Measurements from ENCODE around the gene SLC16A14. TPM values are rescaled to one million over a fixed set of nuclear protein-coding genes. Genes with fewer than 3 reads are reported as not detected.

The SLC16A14 gene
- total RNA-seq, 1 experiment from 2014 or later = 0.56 TPM

DNA sequence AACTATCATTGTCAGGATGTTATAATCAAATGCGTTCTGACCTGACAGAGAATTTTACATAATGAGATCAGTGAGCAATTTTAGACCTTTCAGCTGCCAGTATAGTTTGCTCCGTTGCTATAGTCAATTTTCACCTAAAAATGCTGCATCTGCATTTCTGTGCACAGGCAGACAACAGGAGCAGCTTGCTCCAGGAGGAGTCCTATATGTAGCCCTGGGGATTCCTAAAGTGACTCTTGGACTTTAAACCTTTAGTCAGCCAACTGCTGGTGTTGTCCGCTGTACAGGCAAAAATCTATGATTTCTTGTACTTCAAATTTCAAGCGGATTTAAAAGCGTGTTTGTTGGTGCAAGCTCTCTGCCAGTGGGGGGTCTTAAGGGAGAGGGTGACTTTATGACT lies 25.7 kb downstream of the SLC16A14 start:
- TF ChIP-seq, protein P1, sequence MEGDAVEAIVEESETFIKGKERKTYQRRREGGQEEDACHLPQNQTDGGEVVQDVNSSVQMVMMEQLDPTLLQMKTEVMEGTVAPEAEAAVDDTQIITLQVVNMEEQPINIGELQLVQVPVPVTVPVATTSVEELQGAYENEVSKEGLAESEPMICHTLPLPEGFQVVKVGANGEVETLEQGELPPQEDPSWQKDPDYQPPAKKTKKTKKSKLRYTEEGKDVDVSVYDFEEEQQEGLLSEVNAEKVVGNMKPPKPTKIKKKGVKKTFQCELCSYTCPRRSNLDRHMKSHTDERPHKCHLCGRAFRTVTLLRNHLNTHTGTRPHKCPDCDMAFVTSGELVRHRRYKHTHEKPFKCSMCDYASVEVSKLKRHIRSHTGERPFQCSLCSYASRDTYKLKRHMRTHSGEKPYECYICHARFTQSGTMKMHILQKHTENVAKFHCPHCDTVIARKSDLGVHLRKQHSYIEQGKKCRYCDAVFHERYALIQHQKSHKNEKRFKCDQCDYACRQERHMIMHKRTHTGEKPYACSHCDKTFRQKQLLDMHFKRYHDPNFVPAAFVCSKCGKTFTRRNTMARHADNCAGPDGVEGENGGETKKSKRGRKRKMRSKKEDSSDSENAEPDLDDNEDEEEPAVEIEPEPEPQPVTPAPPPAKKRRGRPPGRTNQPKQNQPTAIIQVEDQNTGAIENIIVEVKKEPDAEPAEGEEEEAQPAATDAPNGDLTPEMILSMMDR (IDR thresholded peaks at IDR 0.05; ENCODE audit: unreplicated experiment) = no peak
- no peak overlapping the region for H3K27ac Mint-ChIP-seq (ENCODE audit: low read depth, unreplicated experiment)
- ChIA-PET POLR2A (interaction anchor here (0.6 to 1.0 kb wide), 2 partner anchors 10 to 304 kb away, joined by 3 to 4 read pairs; no protein-coding TSS in a partner anchor), CTCF (no interaction called here)
- intact Hi-C loops (cut with micrococcal nuclease) = no loop called here
- peaks cover 7% of the 10 kb centered on the region for H3K36me3 Mint-ChIP-seq (ENCODE audit: insufficient read depth, unreplicated experiment)
- BruUV-seq (replicated peaks) = no TSS peak
- no peaks in the 10 kb centered on the region for H3K4me1 Mint-ChIP-seq (ENCODE audit: insufficient read depth, unreplicated experiment)
- DNase-seq (ENCODE audit: unreplicated experiment) = no peak
- H3K27me3 Mint-ChIP-seq (ENCODE audit: insufficient read depth, unreplicated experiment) = no peaks in the 10 kb centered on the region
- H3K9me3 Mint-ChIP-seq (ENCODE audit: unreplicated experiment) = no peaks in the 10 kb centered on the region
- H3K4me3 Mint-ChIP-seq (ENCODE audit: unreplicated experiment) = no peak overlapping the region

DNA sequence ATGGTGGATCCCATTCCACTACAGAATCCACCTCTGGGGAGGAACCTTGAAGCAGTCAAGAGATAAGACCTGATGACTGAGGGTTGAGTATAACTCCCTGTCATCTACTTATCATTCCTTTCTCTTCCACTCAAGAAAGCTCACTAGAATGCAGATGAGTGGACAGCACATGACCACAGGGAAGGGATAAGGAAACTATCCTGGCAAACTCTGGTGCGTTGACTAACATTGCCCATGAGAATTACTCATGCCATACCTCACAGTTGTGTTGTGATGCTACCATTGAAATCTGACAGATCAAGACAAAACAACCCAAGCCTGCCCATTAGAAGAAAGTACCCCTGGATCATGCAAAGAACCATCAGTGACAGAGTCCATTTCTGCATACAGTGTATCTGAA lies 26.5 kb downstream of the SLC16A14 start:
- Mint-ChIP-seq H3K27ac (ENCODE audit: low read depth, unreplicated experiment) (no peak overlapping the region), H3K36me3 (ENCODE audit: insufficient read depth, unreplicated experiment) (peaks cover 7% of the 10 kb centered on the region), H3K4me1 (ENCODE audit: insufficient read depth, unreplicated experiment) (no peaks in the 10 kb centered on the region), H3K4me3 (ENCODE audit: unreplicated experiment) (no peak overlapping the region), H3K9me3 (ENCODE audit: unreplicated experiment) (no peaks in the 10 kb centered on the region), H3K27me3 (ENCODE audit: insufficient read depth, unreplicated experiment) (no peaks in the 10 kb centered on the region)
- TF ChIP-seq, protein P1 (IDR thresholded peaks at IDR 0.05; ENCODE audit: unreplicated experiment) = no peak
- ChIA-PET POLR2A (no interaction called here), CTCF (interaction anchor here (0.6 kb wide), 1 partner anchor 9 kb away, joined by 3 read pairs; no protein-coding TSS in a partner anchor)
- BruUV-seq (replicated peaks) = no TSS peak
- no peak for DNase-seq (ENCODE audit: unreplicated experiment)
- intact Hi-C loops (cut with micrococcal nuclease) = no loop called here

DNA sequence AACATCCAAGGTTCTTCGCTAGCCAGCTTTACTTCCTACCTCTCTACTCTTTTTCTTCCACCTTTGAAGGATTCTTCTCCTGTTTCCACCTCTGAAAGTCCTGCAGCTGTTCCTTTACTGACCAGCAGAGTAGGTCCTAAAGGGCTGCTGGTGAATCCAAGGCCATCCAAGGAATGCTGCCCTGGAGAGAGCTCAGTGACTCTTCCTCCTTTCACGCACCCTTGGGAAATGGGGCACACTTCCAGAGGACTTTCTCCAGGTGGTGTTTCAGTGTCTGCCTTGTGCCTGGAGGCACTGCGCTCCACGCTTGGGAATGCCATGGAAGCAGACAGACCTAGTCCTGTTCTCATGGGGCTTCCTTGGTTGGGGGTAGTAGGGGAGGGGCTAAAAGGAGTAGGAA lies 45.4 kb downstream of the SLC16A14 start:
- no peaks in the 10 kb centered on the region for H3K9me3 Mint-ChIP-seq (ENCODE audit: unreplicated experiment)

DNA sequence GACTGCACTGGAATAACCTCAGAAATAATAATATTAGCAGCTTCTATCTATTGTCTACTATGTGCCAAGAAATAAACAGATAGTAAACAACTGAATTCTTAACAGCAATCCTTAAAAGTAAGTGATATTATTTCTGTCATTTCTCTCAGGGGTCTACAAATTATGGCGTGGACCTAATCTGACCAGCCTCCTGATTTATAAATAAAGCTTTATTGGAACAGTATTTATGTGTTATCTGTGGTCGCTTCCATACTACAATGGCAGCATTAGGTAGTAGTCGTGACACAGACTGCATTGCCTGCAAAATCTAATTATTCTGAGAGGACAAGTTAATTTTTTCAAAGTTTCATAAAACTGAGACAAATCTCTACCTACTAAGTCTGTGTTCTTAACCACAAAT lies 49.0 kb downstream of the SLC16A14 start:
- CTCF ChIA-PET = interaction anchor here (0.9 to 1.3 kb wide), 2 partner anchors 11 to 49 kb away, joined by 3 to 6 read pairs; no protein-coding TSS in a partner anchor
- TF ChIP-seq, protein P1 (IDR thresholded peaks at IDR 0.05; ENCODE audit: unreplicated experiment) = no peak
- Mint-ChIP-seq H3K36me3 (ENCODE audit: insufficient read depth, unreplicated experiment) (no peaks in the 10 kb centered on the region), H3K9me3 (ENCODE audit: unreplicated experiment) (peaks cover 7% of the 10 kb centered on the region), H3K4me3 (ENCODE audit: unreplicated experiment) (no peak overlapping the region), H3K27me3 (ENCODE audit: insufficient read depth, unreplicated experiment) (no peaks in the 10 kb centered on the region), H3K27ac (ENCODE audit: low read depth, unreplicated experiment) (no peak overlapping the region), H3K4me1 (ENCODE audit: insufficient read depth, unreplicated experiment) (no peaks in the 10 kb centered on the region)
- intact Hi-C loops (cut with micrococcal nuclease) = no loop called here
- BruUV-seq (replicated peaks) = no TSS peak
- no peak for DNase-seq (ENCODE audit: unreplicated experiment)
- POLR2A ChIA-PET = interaction anchor here (0.7 kb wide), 1 partner anchor 9 kb away, joined by 4 read pairs; no protein-coding TSS in a partner anchor

More for the DNA sequence above, 45.4 kb downstream of the SLC16A14 start:
- intact Hi-C loops (cut with micrococcal nuclease) = no loop called here
- ChIA-PET CTCF (interaction anchor here (0.6 to 1.3 kb wide), 6 partner anchors 15 to 587 kb away, joined by 3 to 5 read pairs (median 4); no protein-coding TSS in a partner anchor), POLR2A (interaction anchor here (0.9 kb wide), 1 partner anchor 44 kb away, joined by 4 read pairs; no protein-coding TSS in a partner anchor)
- H3K27ac Mint-ChIP-seq (ENCODE audit: low read depth, unreplicated experiment) = no peak overlapping the region
- no peaks in the 10 kb centered on the region for H3K36me3 Mint-ChIP-seq (ENCODE audit: insufficient read depth, unreplicated experiment)
- BruUV-seq (replicated peaks) = no TSS peak
- DNase-seq (ENCODE audit: unreplicated experiment) = no peak
- no peaks in the 10 kb centered on the region for H3K4me1 Mint-ChIP-seq (ENCODE audit: insufficient read depth, unreplicated experiment)
- TF ChIP-seq, protein P1 (IDR thresholded peaks at IDR 0.05; ENCODE audit: unreplicated experiment) = no peak
- no peaks in the 10 kb centered on the region for H3K27me3 Mint-ChIP-seq (ENCODE audit: insufficient read depth, unreplicated experiment)
- H3K4me3 Mint-ChIP-seq (ENCODE audit: unreplicated experiment) = no peak overlapping the region
